DND-41 (cell line): ENCODE data around the gene COL19A1.

Source experiments
- CTCF ChIP-seq: IDR thresholded peaks from 2 replicates; pipeline ENCODE4 v1.5.1; 2012; ENCODE audit warnings: borderline replicate concordance, low read length, moderate library complexity, mild to moderate bottlenecking; ENCODE audit not compliant: poor library complexity, severe bottlenecking; ENCODE audit errors: extremely low read depth
- EZH2 ChIP-seq: IDR thresholded peaks from 3 replicates; pipeline ENCODE4 v1.6.1; 2012; ENCODE audit warnings: borderline replicate concordance, low read depth, mild to moderate bottlenecking, moderate library complexity, low read length, inconsistent platforms; ENCODE audit not compliant: severe bottlenecking

DNA sequence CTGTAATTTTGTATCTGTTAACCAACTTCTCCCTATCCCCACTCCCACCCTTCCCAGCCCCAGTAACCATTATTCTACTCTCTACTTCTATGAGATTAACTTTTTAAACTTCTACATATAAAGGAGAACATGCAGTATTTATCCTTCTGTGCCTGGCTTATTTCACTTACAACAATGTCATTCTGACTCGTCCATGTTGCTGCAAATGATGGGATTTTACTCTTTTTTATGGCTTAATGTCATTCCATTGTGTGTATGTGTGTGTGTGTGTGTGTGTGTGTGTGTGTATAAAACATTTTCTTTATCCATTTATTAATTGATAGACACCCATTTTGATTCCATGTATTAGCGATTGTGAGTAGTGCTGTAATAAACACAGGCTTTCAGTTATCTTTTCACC is 76.1 kb downstream of the COL19A1 start:
- no peak for TF ChIP-seq EZH2
- TF ChIP-seq CTCF, result no peak
